ENCODE measurements around the gene GFRA1.

DNA sequence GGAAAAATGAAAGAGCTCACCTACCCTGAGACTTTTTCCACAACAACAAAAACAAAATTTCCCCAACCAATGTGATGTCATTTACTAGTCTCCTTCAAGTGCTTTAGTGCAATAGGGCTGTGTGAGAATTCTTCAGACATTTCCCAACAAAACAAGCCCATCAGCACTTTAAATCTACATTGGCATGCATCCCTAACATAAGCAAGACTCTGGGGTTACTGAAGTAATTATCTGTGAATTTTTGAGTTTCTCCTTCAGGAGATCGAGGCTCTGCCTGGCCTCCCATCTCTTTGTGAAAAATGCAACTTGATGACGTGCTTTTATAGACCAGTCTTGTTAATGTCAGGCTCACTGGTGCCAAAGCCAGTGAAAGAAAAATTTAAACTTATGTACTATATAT is 255.6 kb downstream of the GFRA1 start:
- TF ChIP-seq, protein P1, sequence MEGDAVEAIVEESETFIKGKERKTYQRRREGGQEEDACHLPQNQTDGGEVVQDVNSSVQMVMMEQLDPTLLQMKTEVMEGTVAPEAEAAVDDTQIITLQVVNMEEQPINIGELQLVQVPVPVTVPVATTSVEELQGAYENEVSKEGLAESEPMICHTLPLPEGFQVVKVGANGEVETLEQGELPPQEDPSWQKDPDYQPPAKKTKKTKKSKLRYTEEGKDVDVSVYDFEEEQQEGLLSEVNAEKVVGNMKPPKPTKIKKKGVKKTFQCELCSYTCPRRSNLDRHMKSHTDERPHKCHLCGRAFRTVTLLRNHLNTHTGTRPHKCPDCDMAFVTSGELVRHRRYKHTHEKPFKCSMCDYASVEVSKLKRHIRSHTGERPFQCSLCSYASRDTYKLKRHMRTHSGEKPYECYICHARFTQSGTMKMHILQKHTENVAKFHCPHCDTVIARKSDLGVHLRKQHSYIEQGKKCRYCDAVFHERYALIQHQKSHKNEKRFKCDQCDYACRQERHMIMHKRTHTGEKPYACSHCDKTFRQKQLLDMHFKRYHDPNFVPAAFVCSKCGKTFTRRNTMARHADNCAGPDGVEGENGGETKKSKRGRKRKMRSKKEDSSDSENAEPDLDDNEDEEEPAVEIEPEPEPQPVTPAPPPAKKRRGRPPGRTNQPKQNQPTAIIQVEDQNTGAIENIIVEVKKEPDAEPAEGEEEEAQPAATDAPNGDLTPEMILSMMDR (IDR thresholded peaks at IDR 0.05; ENCODE audit: extremely low read depth in 1 of 2, insufficient read depth in 1 of 2, low read depth in 1 of 2, low read length in 2 of 2), result no peak
- TF ChIP-seq POLR2AphosphoS5 (IDR thresholded peaks at IDR 0.05; ENCODE audit: insufficient read depth, low read depth, low read length) (no peak), EZH2 (IDR thresholded peaks at IDR 0.05; ENCODE audit: borderline replicate concordance, low read depth, low read length, severe bottlenecking) (no peak)
